SK-N-SH treated with all-trans-retinoic acid at 6 μM for 48 hours (cell line): Measurements from ENCODE around the gene LYPD1.

Experiments used
- ATAC-seq: fragments of 200-7000 bp; cut with Tn5 transposase; 3 replicates; pipeline ENCODE4 v1.9.1; 2020; ENCODE audit warnings: mild to moderate bottlenecking, moderate library complexity
- ARNTL ChIP-seq: fragments of 450-650 bp; formaldehyde crosslinking; IDR thresholded peaks from 2 replicates; pipeline ENCODE4 v1.5.0; 2020; ENCODE audit warnings: low read depth, mild to moderate bottlenecking, moderate library complexity, borderline replicate concordance
- CREB5 ChIP-seq: fragments of 250-450 bp; sonication (Bioruptor Pico); IDR thresholded peaks from 2 replicates; pipeline ENCODE4 v1.5.1; 2020; ENCODE audit warnings: low read depth, mild to moderate bottlenecking, moderate library complexity
- CSDC2 ChIP-seq: fragments of 250-450 bp; sonication (Bioruptor Pico); IDR thresholded peaks from 2 replicates; pipeline ENCODE4 v1.5.0; 2020; ENCODE audit warnings: mild to moderate bottlenecking, moderate library complexity
- ESRRG ChIP-seq: fragments of 250-450 bp; sonication (Bioruptor Pico); IDR thresholded peaks from 2 replicates; pipeline ENCODE4 v1.6.1; 2021; ENCODE audit warnings: mild to moderate bottlenecking
- GLIS3 ChIP-seq: fragments of 250-450 bp; sonication (Bioruptor Pico); IDR thresholded peaks from 2 replicates; pipeline ENCODE4 v1.5.0; 2020; ENCODE audit warnings: mild to moderate bottlenecking, moderate library complexity
- ISL1 ChIP-seq: fragments of 250-450 bp; sonication (Bioruptor Pico); IDR thresholded peaks from 2 replicates; pipeline ENCODE4 v2.1.2; 2022; ENCODE audit warnings: mild to moderate bottlenecking, moderate library complexity
- POU6F1 ChIP-seq: fragments of 250-450 bp; sonication (Bioruptor Pico); IDR thresholded peaks from 2 replicates; pipeline ENCODE4 v1.8.0; 2021; ENCODE audit warnings: low read depth, mild to moderate bottlenecking, moderate library complexity, borderline replicate concordance
- PPARA ChIP-seq: fragments of 250-450 bp; sonication (Bioruptor Pico); IDR thresholded peaks from 2 replicates; pipeline ENCODE4 v1.5.0; 2020; ENCODE audit warnings: mild to moderate bottlenecking, borderline replicate concordance
- RARB ChIP-seq: fragments of 250-450 bp; sonication (Bioruptor Pico); IDR thresholded peaks from 2 replicates; pipeline ENCODE4 v1.8.0; 2021; ENCODE audit warnings: mild to moderate bottlenecking, moderate library complexity
- SNAI2 ChIP-seq: fragments of 250-450 bp; sonication (Bioruptor Pico); IDR thresholded peaks from 2 replicates; pipeline ENCODE4 v1.5.0; 2020; ENCODE audit warnings: mild to moderate bottlenecking, moderate library complexity
- TOX ChIP-seq: fragments of 250-450 bp; sonication (Bioruptor Pico); IDR thresholded peaks from 2 replicates; pipeline ENCODE4 v1.8.0; 2021; ENCODE audit warnings: mild to moderate bottlenecking, moderate library complexity, borderline replicate concordance
- TSHZ2 ChIP-seq: fragments of 250-450 bp; sonication (Bioruptor Pico); IDR thresholded peaks from 2 replicates; pipeline ENCODE4 v1.5.0; 2020; ENCODE audit warnings: mild to moderate bottlenecking, moderate library complexity
- ZC3H10 ChIP-seq: fragments of 250-450 bp; sonication (Bioruptor Pico); IDR thresholded peaks from 2 replicates; pipeline ENCODE4 v1.5.1; 2021; ENCODE audit warnings: mild to moderate bottlenecking, moderate library complexity
- ZFP3 ChIP-seq: fragments of 250-450 bp; sonication (Bioruptor Pico); IDR thresholded peaks from 2 replicates; pipeline ENCODE4 v1.5.0; 2020; ENCODE audit warnings: mild to moderate bottlenecking, moderate library complexity
- ZNF565 ChIP-seq: fragments of 450-650 bp; formaldehyde crosslinking; conservative IDR thresholded peaks from 2 replicates; pipeline ENCODE4 v1.5.0; 2020; ENCODE audit warnings: low read depth, mild to moderate bottlenecking, moderate library complexity
- ZNF70 ChIP-seq: fragments of 450-650 bp; formaldehyde crosslinking; IDR thresholded peaks from 2 replicates; pipeline ENCODE4 v1.5.0; 2020; ENCODE audit warnings: mild to moderate bottlenecking, moderate library complexity
- TF ChIP-seq, protein P1 (sequence below): fragments of 250-450 bp; sonication (Bioruptor Pico); IDR thresholded peaks from 2 replicates; pipeline ENCODE4 v1.8.0; 2020; ENCODE audit warnings: mild to moderate bottlenecking, moderate library complexity, borderline replicate concordance

The LYPD1 gene

GRCh38 chr2:132642415-132642814 lies 27.6 kb downstream of the LYPD1 start (continued):
- TF ChIP-seq TSHZ2 (CRISPR knock-in tag), result no peak
- TF ChIP-seq, all 23 proteins: peak for 0

GRCh38 chr2:132641819-132642218 lies 28.2 kb downstream of the LYPD1 start:
- TF ChIP-seq TOX (CRISPR knock-in tag) (no peak), SNAI2 (CRISPR knock-in tag) (no peak), ISL1 (no peak), ZNF565 (no peak), POU6F1 (CRISPR knock-in tag) (no peak), ZC3H10 (CRISPR knock-in tag) (no peak), GLIS3 (CRISPR knock-in tag) (no peak), RARB (CRISPR knock-in tag) (no peak), ARNTL (no peak), CREB5 (no peak), TSHZ2 (CRISPR knock-in tag) (no peak), ZFP3 (CRISPR knock-in tag) (no peak), PPARA (CRISPR knock-in tag) (no peak), ESRRG (no peak), ZNF70 (no peak)
- TF ChIP-seq, protein P1, sequence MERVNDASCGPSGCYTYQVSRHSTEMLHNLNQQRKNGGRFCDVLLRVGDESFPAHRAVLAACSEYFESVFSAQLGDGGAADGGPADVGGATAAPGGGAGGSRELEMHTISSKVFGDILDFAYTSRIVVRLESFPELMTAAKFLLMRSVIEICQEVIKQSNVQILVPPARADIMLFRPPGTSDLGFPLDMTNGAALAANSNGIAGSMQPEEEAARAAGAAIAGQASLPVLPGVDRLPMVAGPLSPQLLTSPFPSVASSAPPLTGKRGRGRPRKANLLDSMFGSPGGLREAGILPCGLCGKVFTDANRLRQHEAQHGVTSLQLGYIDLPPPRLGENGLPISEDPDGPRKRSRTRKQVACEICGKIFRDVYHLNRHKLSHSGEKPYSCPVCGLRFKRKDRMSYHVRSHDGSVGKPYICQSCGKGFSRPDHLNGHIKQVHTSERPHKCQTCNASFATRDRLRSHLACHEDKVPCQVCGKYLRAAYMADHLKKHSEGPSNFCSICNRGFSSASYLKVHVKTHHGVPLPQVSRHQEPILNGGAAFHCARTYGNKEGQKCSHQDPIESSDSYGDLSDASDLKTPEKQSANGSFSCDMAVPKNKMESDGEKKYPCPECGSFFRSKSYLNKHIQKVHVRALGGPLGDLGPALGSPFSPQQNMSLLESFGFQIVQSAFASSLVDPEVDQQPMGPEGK (CRISPR knock-in tag), result no peak
- TF ChIP-seq, all 23 proteins: peak for 0
- no peak for ATAC-seq

- ATAC-seq, result peak; percentile 50; the same call in 1 of the 3 replicates
- TF ChIP-seq POU6F1 (CRISPR knock-in tag), result no peak
- no peak for TF ChIP-seq TOX (CRISPR knock-in tag)
- TF ChIP-seq CSDC2, result no peak
- TF ChIP-seq TSHZ2 (CRISPR knock-in tag), result no peak
Observed at GRCh38 chr2:132640116-132640515, 29.9 kb downstream of the LYPD1 start.
